Stimulated activated naive CD8-positive, alpha-beta T cell treated with anti-CD3 and anti-CD28 coated beads, Interleukin-15, Interleukin-2, amounts not matched to agents 100 U/mL and 50 U/mL, for 24 hours (primary cell): ENCODE results near the gene RAD52.
"Not testable (repeated sequence)": the region's sequence is repeated elsewhere in the genome, so short reads cannot be mapped to it uniquely, and the experiment has no call there.

Source experiments
- ATAC-seq: fragments of 150-1000 bp; cut with Tn5 transposase; one replicate; pipeline ENCODE4 v1.10.0; 2021
- DNase-seq: peaks from one replicate; pipeline ENCODE4 v3.0.0; 2021

The RAD52 gene

GRCh38 chr12:967641-968040, 18.1 kb upstream of the RAD52 start:
- ATAC-seq (no peak), DNase-seq (no peak)

- ATAC-seq (no peak), DNase-seq (no peak)
Observed at GRCh38 chr12:966724-967123, 17.2 kb upstream of the RAD52 start.

- ATAC-seq (no peak), DNase-seq (no peak)
Observed at GRCh38 chr12:958588-959123, 9.2 kb upstream of the RAD52 start.

GRCh38 chr12:955939-956338, 6.4 kb upstream of the RAD52 start:
- DNase-seq, result no peak
- no peak for ATAC-seq

- DNase-seq (no peak), ATAC-seq (no peak)
Observed at GRCh38 chr12:954741-955140, 5.2 kb upstream of the RAD52 start.

GRCh38 chr12:953776-954175, 4.3 kb upstream of the RAD52 start:
- no peak for ATAC-seq

GRCh38 chr12:951176-951575, 1.7 kb upstream of the RAD52 start:
- DNase-seq (no peak), ATAC-seq (no peak)

More at GRCh38 chr12:953776-954175, 4.3 kb upstream of the RAD52 start:
- DNase-seq, result no peak

- no peak for DNase-seq
- ATAC-seq, result no peak
Observed at GRCh38 chr12:948238-948637, 1.3 kb downstream of the RAD52 start.

GRCh38 chr12:946631-947030, 2.9 kb downstream of the RAD52 start:
- ATAC-seq (no peak), DNase-seq (no peak)

- DNase-seq, result no peak
- ATAC-seq, result no peak
Observed at GRCh38 chr12:946212-946611, 3.3 kb downstream of the RAD52 start.

- DNase-seq (no peak), ATAC-seq (no peak)
Observed at GRCh38 chr12:944211-944610, 5.3 kb downstream of the RAD52 start.

GRCh38 chr12:943051-943450, 6.4 kb downstream of the RAD52 start:
- ATAC-seq, result no peak
- DNase-seq, result no peak

- DNase-seq (no peak), ATAC-seq (no peak)
Observed at GRCh38 chr12:938810-939209, 10.7 kb downstream of the RAD52 start.

- no peak for DNase-seq
Observed at GRCh38 chr12:936377-937345, 12.8 kb downstream of the RAD52 start.

GRCh38 chr12:935891-936290, 13.6 kb downstream of the RAD52 start:
- ATAC-seq, DNase-seq: not testable (repeated sequence)

More at GRCh38 chr12:936377-937345, 12.8 kb downstream of the RAD52 start:
- no peak for ATAC-seq

GRCh38 chr12:931591-931990, 17.9 kb downstream of the RAD52 start:
- no peak for ATAC-seq
- DNase-seq, result no peak

- DNase-seq, result no peak
- ATAC-seq, result no peak
Observed at GRCh38 chr12:931060-931459, 18.4 kb downstream of the RAD52 start.

- DNase-seq (no peak), ATAC-seq (no peak)
Observed at GRCh38 chr12:926641-927040, 22.9 kb downstream of the RAD52 start.

GRCh38 chr12:922285-922684, 27.2 kb downstream of the RAD52 start:
- no peak for ATAC-seq
- no peak for DNase-seq

- DNase-seq (no peak), ATAC-seq (no peak)
Observed at GRCh38 chr12:920676-921075, 28.8 kb downstream of the RAD52 start.

GRCh38 chr12:916712-917445, 32.6 kb downstream of the RAD52 start:
- no peak for ATAC-seq
- DNase-seq, result no peak

GRCh38 chr12:916240-916639, 33.3 kb downstream of the RAD52 start:
- peak; percentile 36 for ATAC-seq
- DNase-seq, result peak; percentile 21

GRCh38 chr12:915090-915489, 34.4 kb downstream of the RAD52 start:
- DNase-seq (no peak), ATAC-seq (no peak)
